ENCODE data around the gene SULT4A1.
"Not testable (repeated sequence)": the region's sequence is repeated elsewhere in the genome, so short reads cannot be mapped to it uniquely, and the experiment has no call there.

The SULT4A1 gene

GRCh38 chr22:43885786-43886185 is 23.5 kb upstream of the SULT4A1 start:
- FAIRE-seq = no peak

GRCh38 chr22:43885319-43885671 is 23.0 kb upstream of the SULT4A1 start:
- FAIRE-seq = no peak

DNA sequence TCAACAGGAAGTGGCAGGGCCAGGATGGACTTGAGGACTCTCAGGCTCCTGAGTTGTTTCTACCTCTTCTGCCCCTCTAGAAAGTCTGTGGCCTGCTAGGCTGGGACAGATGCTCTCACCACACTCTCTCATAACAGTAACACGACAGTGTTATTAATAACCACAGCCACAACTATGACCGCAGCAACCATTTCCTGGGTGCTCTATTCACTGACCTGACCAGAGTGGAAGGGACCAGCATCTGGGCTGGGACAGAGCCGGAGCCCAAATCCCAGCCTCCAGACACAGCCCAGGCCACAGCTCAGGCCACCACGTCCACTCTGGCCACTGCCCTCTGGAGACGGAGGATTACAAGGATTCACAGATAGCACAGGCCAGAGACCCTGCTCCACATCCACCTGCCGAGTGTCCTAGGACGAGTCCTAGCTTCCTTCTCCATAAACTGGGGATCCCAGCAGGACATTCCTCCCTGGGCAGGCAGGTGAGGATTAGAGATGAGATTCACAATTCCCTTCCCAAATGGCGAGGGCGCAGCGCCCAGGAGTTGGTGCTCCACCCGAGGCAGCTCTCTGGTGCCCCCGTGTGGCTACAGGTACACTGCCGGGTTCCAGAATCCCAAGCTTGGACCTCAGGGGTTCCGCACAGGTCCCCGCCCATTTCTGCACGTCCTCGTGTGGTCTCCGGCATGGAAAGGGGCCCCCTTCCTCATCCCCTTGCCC is 22.4 kb upstream of the SULT4A1 start:
- no peak for FAIRE-seq

GRCh38 chr22:43883719-43884415 is 21.6 kb upstream of the SULT4A1 start:
- no peak for FAIRE-seq

- FAIRE-seq = no peak
These were observed 20.8 kb upstream of the SULT4A1 start for GRCh38 chr22:43883012-43883661.

GRCh38 chr22:43882122-43882767 is 19.9 kb upstream of the SULT4A1 start:
- FAIRE-seq = no peak

GRCh38 chr22:43881091-43882061 is 19.1 kb upstream of the SULT4A1 start:
- no peak for FAIRE-seq

- FAIRE-seq = no peak
These were observed 18.3 kb upstream of the SULT4A1 start for GRCh38 chr22:43880541-43880991.

GRCh38 chr22:43879901-43880540 is 17.7 kb upstream of the SULT4A1 start:
- no peak for FAIRE-seq

GRCh38 chr22:43878831-43879550 is 16.7 kb upstream of the SULT4A1 start:
- no peak for FAIRE-seq

GRCh38 chr22:43878079-43878795 is 15.9 kb upstream of the SULT4A1 start:
- no peak for FAIRE-seq

DNA sequence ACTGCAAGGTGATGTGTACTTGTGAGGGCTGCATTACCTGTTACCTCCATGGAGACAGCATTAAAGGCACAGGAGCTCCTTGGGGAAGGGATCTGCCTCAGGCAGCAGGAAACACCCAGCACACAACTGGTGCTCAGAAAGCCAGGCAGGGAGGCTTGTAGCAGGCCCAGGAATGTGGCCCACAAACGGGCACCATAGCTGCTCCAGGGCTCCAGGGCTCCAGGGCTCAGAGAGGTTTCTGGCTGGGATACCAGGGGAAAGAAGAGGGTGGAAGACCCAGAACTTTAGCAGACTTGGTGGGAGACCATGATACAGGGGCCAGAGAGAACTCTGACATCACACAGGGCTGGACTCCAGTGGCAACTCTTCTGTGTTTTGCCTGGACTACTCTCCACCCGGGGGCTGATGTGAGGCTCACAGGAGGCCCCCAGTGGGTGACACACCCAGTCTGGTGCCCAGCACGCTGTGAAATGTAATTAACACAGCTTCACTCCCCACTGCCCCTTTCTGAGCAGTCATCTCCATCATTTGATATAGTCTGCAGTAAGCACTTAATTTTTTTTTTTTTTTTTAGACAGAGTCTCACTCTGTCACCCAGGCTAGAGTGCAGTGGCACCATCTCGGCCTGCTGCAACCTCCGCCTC is 14.7 kb upstream of the SULT4A1 start:
- FAIRE-seq = no peak

DNA sequence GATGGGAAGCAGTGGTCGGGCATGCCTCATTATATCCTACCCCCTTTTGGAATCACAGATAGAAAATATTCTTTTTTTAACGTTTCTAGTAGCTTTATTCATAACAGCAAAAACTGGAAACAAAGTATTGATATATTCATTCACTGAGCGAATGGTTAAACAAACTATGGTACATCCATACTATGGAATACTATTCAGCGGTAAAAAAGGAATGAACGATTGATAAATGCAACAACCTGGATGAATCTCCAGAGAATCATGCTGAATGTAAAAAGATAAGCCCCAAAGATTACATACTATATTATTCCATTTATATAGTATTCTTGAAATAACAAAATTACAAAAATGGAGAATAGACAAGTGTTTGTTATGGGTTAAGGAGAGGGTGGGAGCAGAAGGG is 7.5 kb upstream of the SULT4A1 start:
- no peak for FAIRE-seq

DNA sequence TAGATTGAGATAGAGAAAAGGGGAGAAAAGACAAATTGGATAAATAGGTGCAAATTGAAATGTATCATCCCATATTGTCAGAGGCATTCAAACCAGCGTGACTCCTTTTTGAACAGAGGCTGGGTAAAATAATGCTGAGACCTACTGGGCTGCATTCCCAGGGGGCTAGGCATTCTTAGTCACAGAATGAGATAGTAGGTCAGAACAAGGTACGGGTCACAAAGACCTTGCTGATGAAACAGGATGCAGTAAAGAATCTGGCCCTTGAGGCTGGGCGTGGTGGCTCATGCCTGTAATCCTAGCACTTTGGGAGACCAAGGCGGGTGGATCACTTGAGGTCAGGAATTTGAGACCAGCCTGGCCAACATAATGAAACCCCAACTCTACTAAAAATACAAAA is 6.7 kb upstream of the SULT4A1 start:
- FAIRE-seq = not testable (repeated sequence)

GRCh38 chr22:43867839-43868635 is 5.7 kb upstream of the SULT4A1 start:
- FAIRE-seq = no peak

GRCh38 chr22:43862882-43863202 is 529 bp upstream of the SULT4A1 start:
- FAIRE-seq = no peak

GRCh38 chr22:43861529-43861928 is 784 bp downstream of the SULT4A1 start:
- no peak for FAIRE-seq

DNA sequence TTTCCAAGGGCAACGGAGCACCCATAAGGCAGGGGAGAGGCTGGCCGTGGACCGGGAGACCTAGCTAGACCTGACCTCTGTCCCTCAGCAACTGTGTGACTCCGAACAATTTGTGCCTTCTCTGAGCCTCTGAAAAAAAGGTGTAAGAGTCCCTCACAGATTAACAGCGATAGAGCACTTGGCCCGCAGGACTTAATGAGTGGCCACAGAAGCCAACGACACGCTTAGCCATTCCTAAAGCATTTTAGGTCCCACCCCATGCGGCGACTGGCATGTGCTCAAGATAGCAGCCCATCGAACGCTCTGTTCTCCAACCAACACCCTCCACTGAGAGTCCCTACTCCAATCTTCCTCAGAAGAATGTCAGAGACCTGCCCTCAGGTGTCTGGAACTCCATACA is 1.5 kb downstream of the SULT4A1 start:
- no peak for FAIRE-seq

GRCh38 chr22:43860126-43860525 is 2.2 kb downstream of the SULT4A1 start:
- no peak for FAIRE-seq
